HG03571 (cell line): ENCODE measurements around the gene TMEM185A.
"Not testable (repeated sequence)": the region's sequence is repeated elsewhere in the genome, so short reads cannot be mapped to it uniquely, and the experiment has no call there.

Experiments used
- ATAC-seq: cut with Tn5 transposase; IDR thresholded peaks from one replicate; pipeline ENCODE4 v1.9.1; 2021; ENCODE audit not compliant: unreplicated experiment

Gene TMEM185A

DNA sequence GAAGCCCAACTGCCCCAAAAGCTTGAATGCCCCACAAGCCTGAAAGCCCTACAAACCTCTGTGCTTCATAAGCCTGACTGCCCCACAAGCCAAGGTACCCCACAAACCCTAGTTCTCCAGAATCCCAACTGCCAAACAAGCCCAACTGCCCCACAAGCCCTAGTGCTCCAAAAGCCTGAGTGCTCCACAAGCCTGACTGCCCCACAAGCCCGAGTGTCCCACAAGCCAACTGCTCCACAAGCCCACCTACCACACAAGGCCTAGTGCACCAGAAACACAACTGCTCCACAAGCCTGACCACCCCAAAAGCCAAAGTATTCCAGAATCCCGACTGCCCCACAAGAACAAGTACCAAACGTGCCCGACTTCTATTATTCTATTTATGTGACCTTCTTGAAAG lies 68.2 kb downstream of the TMEM185A start:
- no peak for ATAC-seq

DNA sequence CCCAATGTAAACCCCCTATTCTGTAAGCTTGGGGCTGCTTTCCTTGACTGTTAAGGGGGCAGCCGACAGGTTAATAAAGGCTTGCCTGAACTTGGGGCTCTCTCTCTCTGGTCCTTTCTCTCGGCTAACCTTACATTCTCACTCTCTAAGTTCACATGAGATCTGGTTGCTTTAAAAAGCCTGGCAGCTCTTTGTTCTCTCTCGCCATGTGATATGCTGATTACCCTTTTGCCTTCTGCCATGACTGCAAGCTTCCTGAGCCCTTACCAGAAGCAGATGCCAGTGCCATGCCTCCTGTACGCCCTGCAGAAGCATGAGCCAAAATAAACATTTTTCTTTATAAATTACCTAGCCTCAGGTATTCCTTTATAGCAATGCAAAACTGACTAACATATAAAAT lies 76.3 kb downstream of the TMEM185A start:
- not testable (repeated sequence) for ATAC-seq

DNA sequence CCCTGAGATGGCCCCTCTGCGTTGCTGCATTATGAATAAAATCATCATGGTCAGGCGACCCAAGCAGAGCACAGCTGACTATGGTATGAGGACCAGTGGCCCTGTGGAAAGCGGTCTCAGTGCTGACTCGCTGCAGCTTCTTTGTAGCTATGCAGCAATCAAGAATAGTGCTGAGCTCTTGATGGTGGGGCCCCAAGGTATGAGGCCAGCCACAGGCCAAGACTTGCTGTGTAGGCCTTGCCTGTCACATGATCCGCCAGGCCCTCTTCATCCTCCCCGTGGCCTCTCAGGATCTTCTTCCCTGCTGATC lies 79.7 kb downstream of the TMEM185A start:
- not testable (repeated sequence) for ATAC-seq

DNA sequence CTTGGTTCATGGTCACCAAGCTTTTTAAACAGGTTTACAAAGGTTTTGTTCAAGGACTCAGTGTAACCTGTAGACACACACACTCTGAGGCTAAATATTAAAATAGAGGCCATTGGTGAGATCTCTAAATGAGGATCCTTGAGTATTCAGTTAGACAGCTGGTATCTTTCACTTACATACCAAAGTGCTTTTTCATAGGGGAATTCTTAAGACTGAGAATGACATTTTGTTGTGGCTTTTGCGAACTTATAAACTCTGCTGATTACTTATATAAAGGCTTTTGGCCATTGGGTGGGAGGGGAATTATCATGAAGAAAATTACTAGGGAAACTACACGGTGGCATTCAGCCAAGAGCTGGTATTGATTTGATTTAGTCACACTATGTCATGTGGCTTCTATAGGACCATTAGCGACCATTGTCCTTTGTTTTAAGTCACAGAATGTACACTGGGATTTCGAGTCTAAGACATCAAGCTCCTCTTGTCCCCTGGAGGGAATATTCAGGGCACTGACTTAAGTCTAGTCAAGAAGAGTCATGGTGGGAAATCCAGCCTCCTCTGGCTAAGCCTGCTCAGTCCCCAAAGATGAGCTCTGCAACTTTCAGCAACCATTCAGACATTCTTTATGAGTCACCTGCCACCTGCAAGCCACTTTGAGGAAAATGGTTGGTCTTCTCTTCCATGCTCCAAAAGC lies 80.2 kb downstream of the TMEM185A start:
- ATAC-seq: not testable (repeated sequence)

DNA sequence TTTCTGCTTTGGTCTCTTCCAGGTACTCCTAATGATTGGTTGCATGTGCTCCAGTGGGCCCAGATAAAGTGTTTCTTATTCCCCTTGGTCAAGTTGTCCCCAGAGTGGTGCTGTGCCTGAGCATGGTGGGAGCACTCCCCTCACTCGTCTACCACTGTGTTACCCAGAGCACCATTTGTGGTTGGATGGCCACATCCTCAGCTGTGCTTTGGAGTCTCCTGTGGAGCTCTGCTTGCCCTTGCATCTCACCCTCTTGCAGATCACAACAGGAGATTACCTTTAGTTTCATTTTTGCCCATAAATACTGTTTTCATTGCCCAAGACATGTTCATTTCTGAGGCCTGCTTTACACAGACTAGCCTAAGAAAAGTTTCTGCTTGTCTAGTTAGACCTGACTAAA lies 81.1 kb downstream of the TMEM185A start:
- not testable (repeated sequence) for ATAC-seq

DNA sequence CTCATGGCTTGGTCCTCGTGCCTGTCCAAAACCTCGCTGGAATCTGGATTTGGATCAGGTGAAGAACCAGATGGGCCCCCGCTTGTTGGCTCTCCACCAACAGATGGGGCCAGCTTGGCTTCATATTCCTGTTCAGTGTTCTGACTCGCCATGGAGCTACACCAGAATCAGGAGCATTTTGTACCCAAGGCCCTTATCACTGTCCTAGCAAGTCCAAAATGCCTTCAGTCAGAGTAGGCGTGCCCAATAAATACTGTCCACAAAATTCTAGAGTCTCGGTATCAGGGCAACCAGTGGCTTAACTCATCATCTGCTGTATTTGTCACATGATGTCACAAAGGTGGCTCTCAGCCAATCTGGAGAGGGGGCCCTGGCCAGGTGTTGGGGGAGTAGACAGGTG lies 81.9 kb downstream of the TMEM185A start, which contains the start of gene HSFX3:
TSS of gene HSFX3 (minus strand) at position 224 of the 400 bp plus-strand sequence. CDS start at position 152, 72 bp downstream.
- not testable (repeated sequence) for ATAC-seq

DNA sequence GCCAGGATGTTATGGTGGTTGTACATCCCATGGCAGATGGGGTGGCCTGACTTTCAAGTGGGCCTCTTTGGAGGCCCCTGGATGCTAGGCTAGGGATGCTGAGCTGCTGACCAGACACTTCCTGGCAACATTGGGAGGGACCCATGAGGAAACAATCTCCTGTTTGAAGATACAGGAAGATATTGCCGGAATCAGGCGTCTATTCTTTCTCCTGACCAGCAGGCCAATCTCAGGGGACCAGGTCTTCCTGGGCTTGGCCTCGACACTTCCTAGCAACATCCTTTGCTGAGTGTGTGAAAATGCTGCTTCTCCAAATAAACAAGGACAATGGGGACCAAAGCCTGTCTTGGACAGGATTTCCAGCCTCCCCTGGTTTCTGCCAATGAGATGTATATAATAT lies 83.8 kb downstream of the TMEM185A start:
- ATAC-seq: not testable (repeated sequence)

DNA sequence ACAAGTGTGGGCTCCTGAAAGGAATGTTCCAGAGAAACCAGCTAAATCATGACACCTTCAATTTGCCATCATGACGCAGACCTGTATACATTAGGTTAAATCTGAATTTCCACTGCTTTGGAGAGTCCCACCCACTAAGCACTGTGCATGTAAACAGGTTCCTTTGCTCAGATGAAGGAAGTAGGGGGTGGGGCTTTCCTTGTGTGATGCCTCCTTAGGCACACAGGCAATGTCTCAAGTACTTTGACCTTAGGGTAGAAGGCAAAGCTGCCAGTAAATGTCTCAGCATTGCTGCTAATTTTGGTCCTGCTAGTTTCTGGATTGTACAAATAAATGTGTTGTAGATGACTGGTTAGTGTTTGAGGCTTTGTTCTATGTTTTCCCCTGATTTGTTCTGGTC lies 84.6 kb downstream of the TMEM185A start:
- not testable (repeated sequence) for ATAC-seq
